ENCODE results near the gene THEM5. TPM values are rescaled to one million over a fixed set of nuclear protein-coding genes. Genes with fewer than 3 reads are reported as not detected.

The THEM5 gene
- total RNA-seq, 1 experiment from 2014 or later, result not detected

DNA sequence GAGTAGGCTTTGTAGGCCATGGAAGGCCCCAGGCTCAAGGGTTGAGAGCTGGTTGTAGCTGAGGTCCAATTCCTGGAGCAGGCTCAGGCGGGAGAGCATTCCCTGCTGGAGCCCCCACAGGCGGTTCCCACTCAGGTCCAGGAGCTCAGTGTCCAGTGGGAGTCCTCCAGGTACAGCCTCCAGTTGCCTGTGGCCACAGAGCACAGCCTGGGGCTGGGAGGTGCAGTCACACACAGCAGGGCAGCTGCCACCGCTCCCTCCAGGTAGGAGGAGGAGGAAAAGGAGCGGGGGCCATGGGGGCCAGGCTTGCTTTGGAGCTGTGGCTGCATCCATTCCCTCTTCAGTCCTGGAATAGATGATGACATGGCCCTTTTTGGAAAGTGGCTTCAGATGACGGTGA, 51.1 kb downstream of the THEM5 start:
- H3K4me1 ChIP-seq (ENCODE audit: insufficient read depth, low read length), result no peaks in the 10 kb centered on the region
- H3F3A ChIP-seq (ENCODE audit: low read length, unreplicated experiment), result no peaks in the 10 kb centered on the region
- POLR2A ChIA-PET (ENCODE audit: unreplicated experiment), result no interaction called here
- no peak overlapping the region for H2AFZ ChIP-seq (ENCODE audit: low read length)
- BruUV-seq (replicated peaks), result no TSS peak
- no peaks in the 10 kb centered on the region for H3K36me3 ChIP-seq (ENCODE audit: low read depth, low read length)
- CTCF ChIA-PET, result no interaction called here
- intact Hi-C loops (cut with micrococcal nuclease), result no loop called here
- H3K79me2 ChIP-seq (ENCODE audit: low read length), result no peaks in the 10 kb centered on the region
- TF ChIP-seq EZH2 (IDR thresholded peaks at IDR 0.05; ENCODE audit: low read length, unreplicated experiment) (no peak), EZH2phosphoT487 (IDR thresholded peaks at IDR 0.05; ENCODE audit: borderline replicate concordance, low read length) (no peak)
- TF ChIP-seq, protein P1, sequence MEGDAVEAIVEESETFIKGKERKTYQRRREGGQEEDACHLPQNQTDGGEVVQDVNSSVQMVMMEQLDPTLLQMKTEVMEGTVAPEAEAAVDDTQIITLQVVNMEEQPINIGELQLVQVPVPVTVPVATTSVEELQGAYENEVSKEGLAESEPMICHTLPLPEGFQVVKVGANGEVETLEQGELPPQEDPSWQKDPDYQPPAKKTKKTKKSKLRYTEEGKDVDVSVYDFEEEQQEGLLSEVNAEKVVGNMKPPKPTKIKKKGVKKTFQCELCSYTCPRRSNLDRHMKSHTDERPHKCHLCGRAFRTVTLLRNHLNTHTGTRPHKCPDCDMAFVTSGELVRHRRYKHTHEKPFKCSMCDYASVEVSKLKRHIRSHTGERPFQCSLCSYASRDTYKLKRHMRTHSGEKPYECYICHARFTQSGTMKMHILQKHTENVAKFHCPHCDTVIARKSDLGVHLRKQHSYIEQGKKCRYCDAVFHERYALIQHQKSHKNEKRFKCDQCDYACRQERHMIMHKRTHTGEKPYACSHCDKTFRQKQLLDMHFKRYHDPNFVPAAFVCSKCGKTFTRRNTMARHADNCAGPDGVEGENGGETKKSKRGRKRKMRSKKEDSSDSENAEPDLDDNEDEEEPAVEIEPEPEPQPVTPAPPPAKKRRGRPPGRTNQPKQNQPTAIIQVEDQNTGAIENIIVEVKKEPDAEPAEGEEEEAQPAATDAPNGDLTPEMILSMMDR (conservative IDR thresholded peaks at IDR 0.05; ENCODE audit: low read depth, low read length), result no peak
- no peak overlapping the region for H3K4me2 ChIP-seq (ENCODE audit: low read length)
- ATAC-seq, result no peak
- no peak overlapping the region for H3K9ac ChIP-seq (ENCODE audit: low read length)
- no peak for DNase-seq
- H3K9me3 ChIP-seq (ENCODE audit: low read length), result no peaks in the 10 kb centered on the region
- H4K20me1 ChIP-seq (ENCODE audit: low read length), result no peaks in the 10 kb centered on the region
- peaks cover 19% of the 10 kb centered on the region for H3K27me3 ChIP-seq (ENCODE audit: low read length)
- H3K9me2 ChIP-seq (replicated peaks; ENCODE audit: low read length), result no peaks in the 10 kb centered on the region
- H3K4me3 ChIP-seq (ENCODE audit: low read length), result no peak overlapping the region
- no peak overlapping the region for H3K27ac ChIP-seq (ENCODE audit: low read length)

DNA sequence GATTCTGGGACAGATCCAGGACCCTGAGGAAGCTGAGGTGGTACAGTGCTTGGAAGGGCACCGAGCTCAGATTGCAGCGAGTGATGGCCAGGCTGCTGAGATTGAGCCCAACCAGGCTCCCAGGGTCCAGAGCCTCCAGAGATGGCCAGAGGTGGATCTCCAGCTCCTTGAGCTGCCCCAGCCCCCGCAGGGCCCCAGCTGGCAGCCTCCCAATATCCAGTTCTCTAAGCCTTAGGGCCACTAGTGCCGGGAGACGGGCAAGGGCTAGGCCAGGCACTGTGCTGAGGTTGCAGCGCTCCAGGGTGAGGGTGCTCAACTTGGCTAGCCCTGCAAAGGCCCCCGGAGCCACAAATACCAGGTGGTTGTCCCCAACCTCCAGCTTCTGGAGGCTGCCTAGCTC, 51.7 kb downstream of the THEM5 start:
- ATAC-seq, result no peak
- POLR2A ChIA-PET (ENCODE audit: unreplicated experiment), result no interaction called here

DNA sequence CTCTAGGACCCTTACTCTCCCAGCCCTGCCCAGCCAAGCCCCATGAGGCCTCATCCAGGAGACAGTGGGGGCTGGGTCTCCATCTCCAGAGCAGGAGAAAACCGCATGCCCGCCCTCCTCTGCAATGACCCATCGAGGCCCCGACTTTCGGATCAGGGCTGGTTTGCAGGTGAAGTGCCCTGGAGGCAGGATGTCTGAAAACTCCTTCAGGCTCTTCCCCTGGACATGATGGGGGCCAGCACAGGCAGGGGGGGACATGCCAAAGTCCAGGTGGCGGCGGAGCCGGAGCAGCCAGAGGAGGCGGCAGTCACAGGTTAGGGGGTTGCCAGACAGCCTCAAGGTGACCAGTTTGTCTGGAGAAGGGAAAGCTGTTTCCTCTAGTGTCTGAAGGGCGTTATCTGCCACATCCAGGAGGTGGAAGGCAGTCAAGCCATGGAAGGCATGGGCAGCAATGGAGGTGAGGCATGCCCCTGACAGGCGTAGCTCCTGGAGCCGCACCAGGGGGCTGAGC, 52.1 kb downstream of the THEM5 start:
- Histone ChIP-seq H3K79me2 (ENCODE audit: low read length) (no peaks in the 10 kb centered on the region), H3K27me3 (ENCODE audit: low read length) (peaks cover 19% of the 10 kb centered on the region), H3K4me1 (ENCODE audit: insufficient read depth, low read length) (no peaks in the 10 kb centered on the region), H3F3A (ENCODE audit: low read length, unreplicated experiment) (no peaks in the 10 kb centered on the region), H3K36me3 (ENCODE audit: low read depth, low read length) (no peaks in the 10 kb centered on the region), H3K9me3 (ENCODE audit: low read length) (no peaks in the 10 kb centered on the region), H2AFZ (ENCODE audit: low read length) (no peak overlapping the region), H4K20me1 (ENCODE audit: low read length) (no peaks in the 10 kb centered on the region), H3K4me2 (ENCODE audit: low read length) (no peak overlapping the region), H3K27ac (ENCODE audit: low read length) (no peak overlapping the region), H3K9ac (ENCODE audit: low read length) (no peak overlapping the region), H3K4me3 (ENCODE audit: low read length) (no peak overlapping the region), H3K9me2 (replicated peaks; ENCODE audit: low read length) (no peaks in the 10 kb centered on the region)
- ChIA-PET CTCF (no interaction called here), POLR2A (ENCODE audit: unreplicated experiment) (no interaction called here)
- intact Hi-C loops (cut with micrococcal nuclease), result no loop called here
- no peak for TF ChIP-seq EZH2phosphoT487 (IDR thresholded peaks at IDR 0.05; ENCODE audit: borderline replicate concordance, low read length)
- ATAC-seq, result no peak
- no peak for DNase-seq
- BruUV-seq (replicated peaks), result no TSS peak

More for the DNA sequence above, 51.7 kb downstream of the THEM5 start:
- no peak overlapping the region for H3K27ac ChIP-seq (ENCODE audit: low read length)
- no peaks in the 10 kb centered on the region for H3K79me2 ChIP-seq (ENCODE audit: low read length)
- H3K4me3 ChIP-seq (ENCODE audit: low read length), result no peak overlapping the region
- no peaks in the 10 kb centered on the region for H3K9me2 ChIP-seq (replicated peaks; ENCODE audit: low read length)
- no peak overlapping the region for H2AFZ ChIP-seq (ENCODE audit: low read length)
- H3K4me1 ChIP-seq (ENCODE audit: insufficient read depth, low read length), result no peaks in the 10 kb centered on the region
- TF ChIP-seq EZH2phosphoT487 (IDR thresholded peaks at IDR 0.05; ENCODE audit: borderline replicate concordance, low read length), result no peak
- TF ChIP-seq EZH2 (IDR thresholded peaks at IDR 0.05; ENCODE audit: low read length, unreplicated experiment), result no peak
- TF ChIP-seq, protein P1 (conservative IDR thresholded peaks at IDR 0.05; ENCODE audit: low read depth, low read length), result no peak
- BruUV-seq (replicated peaks), result no TSS peak
- H3K36me3 ChIP-seq (ENCODE audit: low read depth, low read length), result no peaks in the 10 kb centered on the region
- no peaks in the 10 kb centered on the region for H4K20me1 ChIP-seq (ENCODE audit: low read length)
- intact Hi-C loops (cut with micrococcal nuclease), result no loop called here
- H3K9me3 ChIP-seq (ENCODE audit: low read length), result no peaks in the 10 kb centered on the region
- peaks cover 19% of the 10 kb centered on the region for H3K27me3 ChIP-seq (ENCODE audit: low read length)
- H3F3A ChIP-seq (ENCODE audit: low read length, unreplicated experiment), result no peaks in the 10 kb centered on the region
- no peak for DNase-seq
- no peak overlapping the region for H3K9ac ChIP-seq (ENCODE audit: low read length)
- CTCF ChIA-PET, result no interaction called here
- no peak overlapping the region for H3K4me2 ChIP-seq (ENCODE audit: low read length)

Data from PC-3 (cell line).